GM06990 (cell line): ENCODE data around the gene NOX4.
"Not testable (repeated sequence)": the region's sequence is repeated elsewhere in the genome, so short reads cannot be mapped to it uniquely, and the experiment has no call there.

Source experiments
- DNase-seq: peaks from one replicate; pipeline ENCODE4 v3.0.0-alpha.2; 2011; ENCODE audit not compliant: insufficient read length; ENCODE audit errors: extremely low read depth
- H3K27me3 ChIP-seq: replicated peaks from 2 replicates; pipeline ENCODE4 v1.6.0; 2011; ENCODE audit warnings: low read length; ENCODE audit not compliant: control insufficient read depth, insufficient read depth
- H3K36me3 ChIP-seq: 2 replicates; pipeline ENCODE4 v1.5.1; 2011; ENCODE audit warnings: low read length; ENCODE audit not compliant: control insufficient read depth, insufficient read depth
- H3K4me3 ChIP-seq: replicated peaks from 2 replicates; pipeline ENCODE4 v1.5.1; 2011; ENCODE audit warnings: low read depth, mild to moderate bottlenecking, control low read depth, low read length
- CTCF ChIP-seq: IDR thresholded peaks from 2 replicates; pipeline ENCODE4 v1.5.1; 2011; ENCODE audit warnings: low read length, control low read depth, mild to moderate bottlenecking, inconsistent platforms; ENCODE audit not compliant: insufficient read depth, poor library complexity, severe bottlenecking

NOX4 gene

DNA sequence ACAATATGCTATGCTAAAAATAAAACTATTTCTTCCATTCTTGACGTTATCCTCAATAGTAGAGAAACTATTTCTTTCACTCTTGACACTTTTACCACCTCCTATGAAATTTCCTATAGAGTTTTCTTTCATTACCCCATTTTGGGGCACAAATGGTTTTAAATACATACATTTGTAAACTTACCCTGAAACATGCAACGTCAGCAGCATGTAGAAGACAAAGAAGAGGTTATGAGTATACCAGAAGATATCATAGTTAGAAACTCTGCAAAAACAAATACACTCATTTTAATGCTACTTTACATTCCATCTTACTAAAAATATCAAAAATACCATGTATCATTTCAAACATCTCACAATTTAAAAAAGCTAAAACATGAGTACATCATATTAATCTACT, 69.5 kb downstream of the NOX4 start:
- no peak for TF ChIP-seq CTCF
- DNase-seq = no peak
- H3K36me3 ChIP-seq = no peaks in the 10 kb centered on the region
- H3K4me3 ChIP-seq = no peak overlapping the region
- H3K27me3 ChIP-seq = no peaks in the 10 kb centered on the region

GRCh38 chr11:89420981-89421380, 70.2 kb downstream of the NOX4 start:
- Histone ChIP-seq H3K36me3 (no peaks in the 10 kb centered on the region), H3K27me3 (no peaks in the 10 kb centered on the region), H3K4me3 (no peak overlapping the region)
- no peak for DNase-seq
- TF ChIP-seq CTCF = no peak

DNA sequence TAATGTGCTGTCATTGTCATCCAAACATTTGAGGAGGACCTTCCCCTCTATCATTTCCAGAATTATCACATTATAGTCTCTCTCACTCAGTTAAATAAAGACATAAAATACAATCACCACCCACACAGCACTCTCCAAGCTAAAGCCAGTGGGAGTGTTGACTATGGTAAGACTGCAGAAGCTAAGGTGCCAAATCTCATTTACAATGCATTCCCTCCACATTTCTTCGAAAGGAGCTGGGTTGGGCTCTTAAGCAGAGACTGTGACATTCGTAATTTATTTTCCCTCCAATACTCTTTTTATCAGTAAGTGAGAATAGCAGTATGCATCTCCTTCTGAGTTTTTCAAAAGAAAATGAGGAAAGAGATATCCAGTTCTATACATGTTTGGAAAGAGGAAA, 74.2 kb downstream of the NOX4 start:
- no peak for TF ChIP-seq CTCF

GRCh38 chr11:89411112-89411511, 80.1 kb downstream of the NOX4 start:
- H3K36me3 ChIP-seq, H3K27me3 ChIP-seq, H3K4me3 ChIP-seq, DNase-seq: not testable (repeated sequence)

More for the DNA sequence above, 74.2 kb downstream of the NOX4 start:
- Histone ChIP-seq H3K36me3 (no peaks in the 10 kb centered on the region), H3K4me3 (no peak overlapping the region), H3K27me3 (no peaks in the 10 kb centered on the region)
- DNase-seq = no peak

- DNase-seq, H3K36me3 ChIP-seq, H3K4me3 ChIP-seq, H3K27me3 ChIP-seq: not testable (repeated sequence)
Measured at GRCh38 chr11:89410666-89411065, 80.5 kb downstream of the NOX4 start.

DNA sequence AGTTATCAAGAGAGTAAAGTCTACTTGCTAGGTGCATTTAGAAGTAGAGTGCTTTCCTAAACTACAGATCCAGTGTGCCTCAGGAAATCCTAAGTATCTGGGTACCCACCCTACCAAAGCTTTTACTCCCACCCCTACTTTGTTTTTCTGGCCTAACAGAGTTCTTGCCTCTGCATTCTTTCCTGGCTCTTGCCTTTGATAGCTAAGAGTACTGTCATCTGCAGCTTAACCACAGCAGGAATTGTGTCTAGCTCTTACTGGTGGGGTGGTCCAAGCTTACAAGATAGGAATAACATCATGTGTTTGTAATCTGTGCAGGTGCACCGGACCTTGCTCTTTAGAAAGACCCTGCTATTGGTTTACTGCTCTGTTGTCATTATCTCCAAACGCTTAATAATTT, 82.7 kb downstream of the NOX4 start:
- H3K27me3 ChIP-seq, H3K36me3 ChIP-seq, DNase-seq, H3K4me3 ChIP-seq: not testable (repeated sequence)

- Histone ChIP-seq H3K36me3 (no peaks in the 10 kb centered on the region), H3K27me3 (no peaks in the 10 kb centered on the region), H3K4me3 (no peak overlapping the region)
- DNase-seq = no peak
- TF ChIP-seq CTCF = no peak
Measured at GRCh38 chr11:89405629-89406028, 85.5 kb downstream of the NOX4 start.

DNA sequence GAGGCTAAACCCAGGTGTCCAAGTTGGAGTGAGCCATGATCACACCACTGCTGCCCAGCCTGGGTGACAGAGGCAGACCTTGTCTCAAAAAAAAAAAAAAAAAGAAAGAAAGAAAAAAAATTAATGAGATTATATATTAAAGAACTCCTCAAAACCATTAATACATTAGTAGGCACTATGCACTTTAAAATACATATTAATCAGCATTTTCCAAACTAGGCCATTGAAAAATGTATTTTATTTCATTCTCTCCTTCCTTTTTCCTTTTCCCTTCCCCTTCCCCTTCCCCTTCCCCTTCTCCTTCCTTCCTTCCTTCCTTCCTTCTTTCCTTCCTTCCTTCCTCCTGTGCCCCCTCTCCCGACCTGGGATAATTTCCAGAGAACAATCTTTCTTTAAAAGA, 99.5 kb downstream of the NOX4 start:
- DNase-seq, H3K4me3 ChIP-seq: not testable (repeated sequence)

GRCh38 chr11:89387501-89387900, 103.7 kb downstream of the NOX4 start:
- not testable (repeated sequence) for DNase-seq, H3K36me3 ChIP-seq, H3K4me3 ChIP-seq, H3K27me3 ChIP-seq

More for the DNA sequence above, 99.5 kb downstream of the NOX4 start:
- H3K27me3 ChIP-seq, H3K36me3 ChIP-seq: not testable (repeated sequence)

DNA sequence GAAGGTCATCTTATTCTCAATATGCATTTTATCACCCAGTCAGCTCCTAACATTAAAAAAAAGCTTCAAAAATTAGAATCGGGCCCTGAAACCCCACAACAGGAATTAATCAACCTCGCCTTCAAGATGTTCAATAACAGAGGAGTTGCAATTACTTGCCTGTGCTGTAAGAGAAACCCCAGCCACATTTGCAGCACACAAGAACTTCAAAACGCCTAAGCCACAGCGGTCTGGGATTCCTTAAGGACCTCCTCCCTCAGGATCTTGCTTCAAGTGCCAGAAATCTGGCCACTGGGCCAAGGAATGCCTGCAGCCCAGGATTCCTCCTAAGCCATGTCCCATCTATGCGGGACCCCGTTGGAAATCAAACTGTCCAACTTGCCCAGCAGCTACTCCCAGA, 108.2 kb downstream of the NOX4 start:
- H3K4me3 ChIP-seq, DNase-seq, H3K36me3 ChIP-seq, H3K27me3 ChIP-seq: not testable (repeated sequence)
